Activated naive CD4-positive, alpha-beta T cell treated with anti-CD3 and anti-CD28 coated beads, Interleukin-2, amount 50 U/mL, for 16 hours (primary cell): ENCODE measurements around the gene CRIP1.

Experiments
- DNase-seq: peaks from one replicate; pipeline ENCODE4 v3.0.0-alpha.2; 2020

The CRIP1 gene

DNA sequence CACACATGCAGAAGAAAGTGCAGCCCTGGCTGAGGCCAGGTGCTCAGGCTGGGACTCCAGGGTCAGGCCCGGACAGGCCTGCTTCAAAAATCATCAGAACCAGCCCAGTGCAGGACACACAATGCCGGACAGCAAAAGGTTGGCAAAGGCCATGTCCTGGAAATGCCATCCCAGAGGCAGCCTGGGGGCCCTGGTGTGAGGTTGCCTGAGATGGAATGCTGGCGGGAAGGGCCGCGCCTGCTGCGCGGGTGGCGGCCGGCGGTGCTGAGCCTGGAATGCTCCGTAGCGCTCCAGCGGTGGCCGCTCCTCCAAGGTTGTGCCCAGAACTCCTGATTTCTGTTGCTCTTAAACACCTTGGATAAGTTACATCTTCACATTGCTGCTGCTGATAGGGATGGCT lies 33.7 kb upstream of the CRIP1 start:
- DNase-seq = no peak

DNA sequence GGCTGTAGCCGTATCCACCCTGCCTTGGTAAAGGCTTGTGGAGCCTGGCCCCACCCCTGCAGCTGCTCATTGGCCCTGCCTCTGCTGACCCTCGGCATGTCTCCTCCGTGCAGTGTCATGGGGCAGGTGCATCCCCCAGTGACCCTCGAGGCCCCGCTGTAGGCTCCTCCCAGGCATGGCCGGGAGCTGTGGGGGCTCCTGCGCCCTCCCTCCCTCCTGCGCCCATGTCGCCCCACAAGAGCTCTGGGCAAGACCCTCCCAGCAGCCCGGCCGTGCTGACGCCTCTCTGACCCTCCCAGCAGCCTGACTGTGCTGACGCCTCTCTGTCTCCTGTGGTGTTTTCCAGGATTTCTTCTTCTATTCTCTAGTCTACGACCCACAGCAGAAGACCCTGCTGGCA lies 32.8 kb upstream of the CRIP1 start:
- no peak for DNase-seq

DNA sequence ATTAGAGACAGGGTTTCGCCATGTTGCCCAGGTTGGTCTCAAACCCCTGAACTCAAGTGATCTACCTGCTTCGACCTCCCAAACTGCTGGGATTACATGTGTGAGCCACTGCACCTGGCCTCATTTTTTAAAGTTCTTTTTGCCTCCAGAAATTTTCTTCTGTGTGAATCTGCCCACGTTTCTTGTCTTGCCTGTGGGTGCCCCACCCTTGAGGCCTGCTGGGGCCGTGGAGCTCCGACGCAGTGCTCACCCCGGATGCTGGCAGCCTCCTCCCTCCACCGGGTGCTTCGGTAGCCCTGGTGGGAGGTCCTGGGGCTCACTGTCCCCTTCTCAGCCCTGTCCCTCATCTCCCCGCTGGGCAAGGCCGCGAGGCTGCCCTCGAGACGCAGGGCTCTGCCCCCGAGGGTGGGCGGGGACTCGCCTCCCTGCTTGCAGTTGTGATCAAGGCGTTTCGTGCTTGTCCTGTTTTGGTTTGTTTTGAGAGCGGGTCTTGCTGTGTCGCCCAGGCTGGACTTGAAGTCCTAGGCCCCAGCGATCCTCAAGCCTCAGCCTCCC lies 31.5 kb upstream of the CRIP1 start:
- DNase-seq = no peak

DNA sequence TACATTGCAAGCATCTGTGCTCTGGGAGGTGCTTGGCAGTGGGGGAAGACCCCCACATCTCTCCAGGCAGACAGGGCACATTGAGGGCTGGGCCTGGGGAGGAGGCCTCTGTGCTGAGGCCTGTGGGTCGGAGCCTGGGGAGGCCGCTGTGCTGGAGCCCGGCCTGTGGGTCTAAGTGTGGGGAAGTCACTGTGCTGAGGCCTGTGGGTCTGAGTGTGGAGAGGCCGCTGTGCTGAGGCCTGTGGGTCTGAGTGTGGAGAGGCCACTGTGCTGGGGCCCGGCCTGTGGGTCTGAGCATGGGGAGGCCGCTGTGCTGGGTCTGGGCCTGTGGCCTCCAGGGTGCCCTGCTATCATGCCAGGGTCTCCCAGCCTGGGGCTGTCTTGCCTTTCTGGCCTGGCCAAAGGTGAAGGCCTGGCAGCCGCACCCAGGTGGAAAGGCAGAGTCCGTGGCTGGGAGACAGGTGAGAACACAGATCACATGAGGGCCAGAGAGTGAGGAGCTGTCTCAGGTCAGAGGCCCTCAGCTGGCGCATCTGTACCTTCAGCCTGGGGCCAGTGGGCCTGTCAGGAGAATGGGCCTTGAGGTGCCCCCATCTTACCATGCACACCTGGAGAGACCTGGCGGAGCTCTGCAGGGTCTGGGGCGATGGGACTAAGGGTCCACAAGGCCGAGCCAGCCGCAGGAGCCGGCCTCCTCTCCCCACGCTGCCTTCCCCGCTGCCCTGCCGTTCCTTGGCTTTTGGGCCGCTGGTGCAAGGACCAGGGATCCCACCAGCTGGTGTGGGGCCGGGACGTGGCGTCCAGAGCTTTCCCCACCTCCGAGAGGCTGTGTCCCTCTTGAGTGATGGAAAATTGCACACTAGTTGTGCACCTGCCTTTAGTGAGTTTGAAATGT lies 30.7 kb upstream of the CRIP1 start:
- no peak for DNase-seq

DNA sequence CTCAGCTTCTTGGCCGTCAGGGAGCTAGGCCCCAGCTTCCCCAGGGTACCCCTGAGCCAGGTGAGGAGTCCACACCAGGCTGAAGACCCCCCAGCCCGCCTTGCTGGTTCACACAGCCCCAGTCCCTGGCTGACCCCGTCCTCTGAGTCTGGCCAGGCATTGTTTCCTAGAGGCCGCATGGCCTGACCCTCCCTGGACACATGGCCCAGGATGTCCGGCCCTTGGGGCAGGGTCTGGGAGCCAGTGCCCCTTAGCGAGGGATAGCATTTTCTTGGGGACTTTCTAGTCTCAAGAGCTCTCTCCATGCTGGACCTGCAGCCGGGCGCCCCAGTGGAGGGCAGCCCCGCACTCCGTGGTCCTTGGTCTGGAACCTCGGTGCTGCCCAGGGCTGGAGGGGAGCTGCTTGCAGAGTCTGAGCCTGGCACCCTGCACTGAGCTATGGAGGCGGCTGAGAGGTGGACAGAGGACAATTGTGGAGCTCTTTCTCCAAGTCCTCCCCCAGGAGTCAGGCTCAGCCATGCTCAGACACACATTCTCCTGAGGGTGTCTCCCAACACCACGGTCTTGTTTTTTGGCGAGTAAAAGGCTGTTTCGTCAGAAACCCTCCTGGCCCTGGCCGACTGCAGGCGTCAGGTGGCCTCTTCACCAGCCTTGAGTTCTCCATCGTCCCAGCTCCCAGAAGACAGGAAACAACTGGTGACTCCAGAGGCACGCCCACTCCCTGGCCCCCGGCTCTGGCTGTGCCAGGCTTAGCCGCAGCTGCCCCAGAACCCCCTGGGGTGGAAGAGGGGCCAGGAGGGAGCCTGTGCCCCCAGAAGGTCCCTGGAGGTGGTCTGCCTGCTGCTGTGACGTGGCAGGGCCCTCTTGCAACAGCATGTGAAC lies 29.7 kb upstream of the CRIP1 start:
- no peak for DNase-seq

DNA sequence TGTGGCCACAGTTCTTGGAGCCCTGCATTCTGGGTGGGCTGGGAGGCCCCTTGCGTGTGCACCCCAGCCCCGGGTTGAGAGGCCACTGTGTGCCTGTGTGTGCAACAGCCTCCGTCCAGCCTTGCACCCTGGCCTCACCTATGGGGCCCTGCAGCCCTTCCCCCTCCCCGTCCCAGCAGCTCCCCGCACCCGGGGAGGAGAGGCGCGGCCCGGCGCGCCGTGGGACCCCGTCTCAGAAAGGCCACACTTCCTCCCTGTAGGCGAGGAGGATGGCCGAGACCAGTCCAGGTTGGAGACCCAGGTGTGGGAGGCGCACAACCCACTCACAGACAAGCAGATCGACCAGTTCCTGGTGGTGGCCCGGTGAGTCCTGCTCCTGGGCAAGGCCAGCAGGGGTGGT lies 28.7 kb upstream of the CRIP1 start:
- no peak for DNase-seq

DNA sequence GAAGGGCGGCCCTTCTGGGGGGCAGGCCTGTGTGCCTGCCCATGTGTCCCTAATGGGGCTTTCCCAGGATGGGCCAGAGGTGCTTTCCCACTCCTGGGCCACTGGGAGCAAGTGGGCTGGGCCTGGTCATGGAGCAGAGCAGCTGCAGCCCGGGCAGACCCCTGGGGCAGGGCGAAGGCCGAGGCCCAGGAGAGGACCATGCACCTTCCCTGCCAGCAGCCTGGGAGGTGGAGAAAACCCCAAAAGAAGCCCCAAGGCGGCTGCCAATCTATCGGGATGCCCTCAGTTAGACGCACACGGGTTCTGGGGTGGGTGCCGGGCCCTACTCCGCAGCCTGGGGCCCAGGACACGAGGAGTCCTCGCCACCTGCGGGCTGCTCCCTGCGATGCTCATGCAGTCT lies 28.1 kb upstream of the CRIP1 start:
- DNase-seq = no peak

DNA sequence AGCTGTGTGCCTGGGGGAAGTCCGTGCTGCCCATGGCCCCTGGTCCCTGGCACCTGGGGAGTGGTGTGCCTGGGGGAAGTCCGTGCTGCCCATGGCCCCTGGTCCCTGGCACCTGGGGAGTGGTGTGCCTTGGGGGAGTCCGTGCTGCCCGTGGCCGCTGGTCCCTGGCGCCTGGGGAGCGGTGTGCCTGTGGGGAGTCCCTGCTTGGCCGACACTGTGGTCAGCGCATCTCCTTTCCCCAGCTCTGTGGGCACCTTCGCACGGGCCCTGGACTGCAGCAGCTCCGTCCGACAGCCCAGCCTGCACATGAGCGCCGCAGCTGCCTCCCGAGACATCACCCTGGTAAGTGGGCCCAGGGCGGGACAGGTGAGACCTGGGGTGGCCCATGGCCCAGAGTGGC lies 26.6 kb upstream of the CRIP1 start:
- no peak for DNase-seq

DNA sequence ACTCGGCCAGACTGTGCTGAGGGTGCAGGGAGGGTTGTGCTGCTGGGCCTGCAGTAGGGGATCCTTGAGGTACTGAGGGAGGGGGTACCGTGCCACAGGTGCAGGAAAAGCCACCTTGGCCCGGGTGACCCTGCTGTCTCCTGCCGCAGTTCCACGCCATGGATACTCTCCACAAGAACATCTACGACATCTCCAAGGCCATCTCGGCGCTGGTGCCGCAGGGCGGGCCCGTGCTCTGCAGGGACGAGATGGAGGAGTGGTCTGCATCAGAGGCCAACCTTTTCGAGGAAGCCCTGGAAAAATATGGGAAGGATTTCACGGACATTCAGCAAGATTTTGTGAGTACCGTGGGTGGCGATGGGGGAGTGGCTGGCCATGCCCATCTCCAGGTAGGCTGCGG lies 26.1 kb upstream of the CRIP1 start:
- no peak for DNase-seq

DNA sequence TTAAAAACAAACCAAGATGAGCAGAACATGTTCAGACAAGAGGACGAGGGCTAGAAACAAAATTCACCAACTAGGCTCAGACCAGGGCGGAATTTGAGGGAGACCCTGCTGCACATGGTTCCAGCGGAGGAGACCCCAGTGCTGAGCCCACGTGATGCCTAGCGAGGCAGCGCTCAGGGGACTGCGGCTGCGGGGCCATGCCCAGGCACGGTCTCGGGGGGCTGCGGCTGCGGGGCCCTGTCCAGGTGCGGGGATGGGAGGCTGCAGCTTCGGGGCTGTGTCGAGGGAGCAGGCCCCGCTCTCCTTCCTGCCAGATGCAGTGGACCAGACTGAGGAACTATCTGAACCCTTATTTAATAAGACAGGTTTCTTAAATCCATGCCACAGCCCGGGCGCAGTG lies 24.8 kb upstream of the CRIP1 start:
- no peak for DNase-seq

DNA sequence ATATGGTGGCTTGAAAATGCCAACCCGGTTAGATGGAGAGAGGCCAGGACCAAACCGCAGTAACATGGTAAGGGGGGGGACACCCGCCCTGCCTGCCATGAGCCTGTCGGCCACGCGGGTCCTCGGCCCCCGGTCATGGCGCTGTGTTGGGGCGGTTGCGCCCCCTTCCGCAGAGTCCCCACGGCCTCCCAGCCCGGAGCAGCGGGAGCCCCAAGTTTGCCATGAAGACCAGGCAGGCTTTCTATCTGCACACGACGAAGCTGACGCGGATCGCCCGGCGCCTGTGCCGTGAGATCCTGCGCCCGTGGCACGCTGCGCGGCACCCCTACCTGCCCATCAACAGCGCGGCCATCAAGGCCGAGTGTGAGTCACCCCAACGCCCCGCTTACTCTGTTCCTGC lies 22.2 kb upstream of the CRIP1 start:
- DNase-seq = no peak

DNA sequence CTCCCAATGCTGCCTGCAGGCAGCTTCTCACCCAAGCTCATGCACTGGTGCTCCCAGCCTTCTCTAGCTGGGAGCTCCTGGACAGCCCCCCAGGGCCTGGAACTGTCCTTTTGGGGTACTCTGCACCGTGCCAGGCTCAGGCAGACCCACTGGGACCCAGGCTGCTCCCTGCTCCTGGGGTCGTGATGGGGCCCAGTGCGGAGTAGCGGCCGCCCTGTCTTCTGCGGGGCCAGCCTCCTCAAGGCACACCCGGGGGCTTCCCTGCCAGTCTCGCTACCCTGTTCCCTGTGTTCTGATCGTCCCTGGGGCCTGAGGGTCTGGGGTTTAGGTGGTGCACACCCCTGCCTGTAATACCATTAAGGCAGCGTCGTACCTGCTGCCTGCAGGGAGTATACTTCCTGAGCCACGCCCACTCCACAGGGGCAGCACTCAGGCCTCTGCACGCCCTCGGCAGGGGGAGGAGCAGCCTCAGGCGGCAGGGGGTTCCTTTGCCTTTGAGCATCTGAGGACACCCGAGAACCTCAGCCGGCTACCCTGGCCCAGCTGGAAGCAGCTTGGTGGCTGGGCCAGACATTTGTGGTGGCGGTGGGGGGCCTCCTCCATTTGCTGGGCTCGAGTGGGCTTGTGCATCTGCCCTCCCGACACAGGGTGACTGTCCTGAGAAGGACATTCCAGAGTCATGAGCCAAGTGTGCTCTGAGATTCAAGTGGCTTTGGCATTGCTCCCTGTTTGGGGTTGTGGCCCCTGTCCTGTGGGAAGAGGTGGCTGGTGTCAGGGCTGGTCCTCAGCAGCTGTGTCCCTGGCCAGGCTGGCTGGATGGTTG lies 21.3 kb upstream of the CRIP1 start:
- DNase-seq = no peak

DNA sequence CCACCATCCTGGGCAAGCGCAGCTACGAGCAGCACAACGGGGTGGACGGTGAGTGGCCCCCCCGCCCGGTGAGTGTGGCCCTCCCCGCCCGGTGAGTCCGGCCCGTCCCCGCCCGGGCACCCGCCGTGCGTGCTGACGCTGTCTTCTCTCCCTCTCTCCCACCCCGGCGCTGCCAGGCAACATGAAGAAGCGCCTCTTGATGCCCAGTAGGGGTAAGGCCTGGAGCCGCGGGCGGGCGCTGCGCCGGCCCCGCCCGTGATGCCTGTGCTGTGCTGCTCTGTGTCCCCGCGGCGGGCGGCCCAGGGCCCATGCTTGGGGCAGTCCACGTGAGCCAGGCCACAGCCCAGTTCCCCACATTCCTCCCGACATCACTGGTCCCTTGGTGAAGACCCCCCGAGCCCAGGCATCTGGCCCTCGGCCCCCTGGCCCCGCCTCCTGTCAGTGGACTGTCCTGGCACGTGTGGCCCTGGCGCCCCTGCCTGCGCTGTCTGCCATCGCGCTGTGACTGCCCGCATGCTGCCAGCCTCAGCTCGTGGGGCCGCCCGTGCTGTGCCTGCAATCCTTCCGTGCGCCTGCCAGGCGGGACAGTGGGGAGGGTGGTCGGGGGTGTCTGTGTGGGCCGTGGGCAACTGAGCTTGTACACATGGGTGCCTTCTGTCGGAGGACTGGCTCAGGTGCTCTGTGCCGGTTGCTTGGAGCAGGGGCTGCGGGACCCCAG lies 20.0 kb upstream of the CRIP1 start:
- no peak for DNase-seq

DNA sequence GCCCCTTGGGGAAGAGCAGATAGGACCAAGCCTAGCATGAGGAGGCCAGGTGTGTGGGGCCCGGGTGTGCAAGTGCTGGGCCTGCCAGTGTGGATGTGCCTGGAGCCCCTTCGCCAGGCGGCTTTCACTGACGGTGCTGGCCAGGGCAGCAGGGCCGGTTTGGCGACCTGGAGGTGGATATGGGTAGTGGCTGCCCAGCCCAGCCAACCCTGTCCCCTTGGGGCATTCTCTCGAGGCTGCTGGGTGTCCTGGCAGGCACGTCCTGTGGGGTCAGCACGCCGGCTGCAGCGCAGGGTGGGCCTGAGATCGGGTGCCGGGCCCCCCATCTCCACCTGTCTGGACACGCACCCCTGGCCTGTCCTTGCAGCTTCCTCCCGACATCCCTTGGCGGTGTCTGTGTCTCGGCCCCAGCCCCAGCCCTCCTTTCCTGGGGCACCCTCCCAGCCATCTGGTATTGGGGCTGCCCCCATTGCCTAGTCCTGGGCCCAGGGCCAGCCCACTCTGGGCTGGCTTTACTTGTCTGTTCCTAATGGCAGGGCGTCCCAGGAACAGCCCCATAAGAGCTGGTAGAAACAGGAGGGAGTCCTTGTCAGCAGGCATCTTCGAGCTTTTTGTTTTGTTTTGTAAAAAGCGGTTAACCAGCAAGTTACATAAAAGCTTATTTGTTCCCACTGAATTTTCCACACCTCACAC lies 19.3 kb upstream of the CRIP1 start:
- DNase-seq = no peak

DNA sequence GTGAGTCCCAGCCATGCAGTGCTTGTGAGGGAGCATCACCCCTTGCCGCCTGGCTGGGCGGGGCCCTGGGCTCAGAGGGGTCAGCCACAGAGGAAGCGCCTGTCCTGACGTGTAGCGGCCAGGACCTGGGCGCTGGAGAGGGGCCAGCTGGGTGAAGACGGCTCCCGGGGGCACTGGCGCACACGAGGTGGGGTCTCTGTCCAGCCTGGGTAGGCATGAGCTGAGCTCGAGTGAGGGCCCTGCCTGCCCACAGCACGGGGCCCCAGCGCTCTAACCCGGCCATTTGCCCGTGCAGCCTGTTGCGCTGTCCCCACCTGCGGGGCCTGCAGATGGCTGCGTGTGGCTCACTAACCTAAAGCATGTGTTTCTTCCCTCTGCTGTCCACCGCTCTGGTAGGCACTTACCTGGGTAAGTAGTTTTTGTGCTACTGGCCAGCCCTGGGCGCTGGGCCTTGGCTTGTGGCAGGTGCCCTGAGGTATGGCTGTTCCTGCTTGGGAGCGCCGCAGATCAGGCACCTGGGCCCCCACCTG lies 18.7 kb upstream of the CRIP1 start:
- DNase-seq = no peak

DNA sequence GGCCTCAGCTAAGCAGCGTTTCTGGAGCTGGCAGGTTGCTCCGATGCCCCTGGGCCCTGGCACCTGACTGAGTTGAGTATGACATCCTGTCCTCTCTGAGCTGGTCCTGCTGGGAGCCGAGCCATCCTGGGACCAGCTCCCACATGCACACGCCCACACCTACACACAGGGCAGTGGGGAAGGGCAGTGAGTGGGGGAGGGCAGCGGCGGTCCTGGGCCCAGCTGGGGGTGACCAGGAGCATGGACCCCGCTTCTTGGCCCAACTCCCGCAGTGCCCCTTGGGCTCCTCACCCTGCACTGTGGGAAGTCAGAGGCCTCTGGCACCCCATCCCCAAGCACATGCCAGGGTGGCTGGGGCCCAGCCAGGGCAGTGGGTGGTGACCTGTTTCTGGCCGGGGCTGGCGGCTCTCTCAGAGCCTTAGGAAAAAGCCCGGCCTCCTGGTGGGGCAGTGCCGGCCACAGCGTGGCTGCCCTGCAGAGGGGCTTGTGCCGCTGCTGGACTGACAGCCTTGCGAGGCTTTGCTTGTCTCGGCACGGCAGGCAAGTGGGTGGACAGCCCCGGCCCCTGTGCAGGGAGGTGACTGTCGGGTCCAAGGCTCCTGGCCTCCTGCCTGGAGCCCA lies 18.0 kb upstream of the CRIP1 start:
- DNase-seq = no peak

DNA sequence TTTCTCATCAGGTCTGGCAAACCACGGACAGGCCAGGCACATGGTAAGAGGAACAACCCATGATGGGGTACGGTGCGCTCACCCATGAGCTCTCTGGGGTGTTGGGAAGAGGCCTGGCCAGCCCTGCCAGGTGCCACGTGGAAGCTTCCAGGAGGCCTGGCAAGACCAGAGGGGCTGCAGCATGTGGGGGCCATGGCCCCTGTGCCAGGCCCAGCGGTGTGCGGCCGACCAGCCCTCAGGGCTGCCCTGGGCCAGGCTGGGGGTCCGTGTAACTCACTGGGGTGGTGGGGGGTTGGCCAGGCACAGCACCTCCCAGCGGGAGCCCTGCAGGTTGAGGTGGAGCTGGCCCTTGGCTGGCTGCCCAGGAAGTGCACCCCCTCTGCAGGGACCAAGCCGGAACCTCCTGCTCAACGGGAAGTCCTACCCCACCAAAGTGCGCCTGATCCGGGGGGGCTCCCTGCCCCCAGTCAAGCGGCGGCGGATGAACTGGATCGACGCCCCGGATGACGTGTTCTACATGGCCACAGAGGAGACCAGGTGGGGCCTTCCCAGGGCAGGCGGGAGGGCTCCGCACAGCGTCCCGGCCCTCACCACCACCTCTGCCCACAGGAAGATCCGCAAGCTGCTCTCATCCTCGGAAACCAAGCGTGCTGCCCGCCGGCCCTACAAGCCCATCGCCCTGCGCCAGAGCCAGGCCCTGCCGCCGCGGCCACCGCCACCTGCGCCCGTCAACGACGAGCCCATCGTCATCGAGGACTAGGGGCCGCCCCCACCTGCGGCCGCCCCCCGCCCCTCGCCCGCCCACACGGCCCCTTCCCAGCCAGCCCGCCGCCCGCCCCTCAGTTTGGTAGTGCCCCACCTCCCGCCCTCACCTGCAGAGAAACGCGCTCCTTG lies 17.0 kb upstream of the CRIP1 start:
- DNase-seq = no peak

DNA sequence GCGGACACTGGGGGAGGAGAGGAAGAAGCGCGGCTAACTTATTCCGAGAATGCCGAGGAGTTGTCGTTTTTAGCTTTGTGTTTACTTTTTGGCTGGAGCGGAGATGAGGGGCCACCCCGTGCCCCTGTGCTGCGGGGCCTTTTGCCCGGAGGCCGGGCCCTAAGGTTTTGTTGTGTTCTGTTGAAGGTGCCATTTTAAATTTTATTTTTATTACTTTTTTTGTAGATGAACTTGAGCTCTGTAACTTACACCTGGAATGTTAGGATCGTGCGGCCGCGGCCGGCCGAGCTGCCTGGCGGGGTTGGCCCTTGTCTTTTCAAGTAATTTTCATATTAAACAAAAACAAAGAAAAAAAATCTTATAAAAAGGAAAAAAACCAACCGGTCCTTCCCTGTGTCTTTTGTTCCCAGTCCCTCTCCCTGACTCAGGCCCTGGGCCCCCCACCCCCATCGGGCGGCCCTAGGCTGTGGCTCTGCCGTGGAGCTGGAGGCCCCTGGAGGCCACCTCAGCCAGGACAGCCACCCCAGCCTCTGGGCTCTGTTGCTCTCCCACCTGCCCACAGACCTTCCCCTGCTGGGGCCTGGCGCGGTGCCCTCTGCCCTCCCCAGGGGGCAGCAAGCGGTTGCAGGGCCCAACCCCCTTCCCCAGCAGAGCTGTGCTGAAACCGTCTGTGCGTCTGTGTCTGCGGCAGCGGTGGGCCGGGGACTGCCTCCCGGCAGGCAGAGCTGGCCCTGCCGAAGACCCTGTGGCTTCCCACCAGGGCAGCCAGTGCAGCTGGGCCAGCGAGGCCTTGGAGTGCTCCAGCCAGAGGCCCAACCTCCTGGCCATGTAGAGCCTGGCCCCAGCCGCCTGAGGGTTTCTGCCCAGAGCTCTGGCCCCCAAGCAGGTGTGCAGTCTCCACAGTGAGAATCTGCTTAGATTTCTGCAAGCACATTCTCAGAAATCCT lies 16.1 kb upstream of the CRIP1 start:
- no peak for DNase-seq
